GM12872 (cell line): ENCODE measurements around the gene DPYSL3.

Experiments
- TF ChIP-seq, protein P1 (sequence below): IDR thresholded peaks from 3 replicates; pipeline ENCODE4 v1.5.1; 2011; ENCODE audit warnings: low read depth, mild to moderate bottlenecking, low read length, moderate library complexity; ENCODE audit not compliant: insufficient read depth

Gene DPYSL3

DNA sequence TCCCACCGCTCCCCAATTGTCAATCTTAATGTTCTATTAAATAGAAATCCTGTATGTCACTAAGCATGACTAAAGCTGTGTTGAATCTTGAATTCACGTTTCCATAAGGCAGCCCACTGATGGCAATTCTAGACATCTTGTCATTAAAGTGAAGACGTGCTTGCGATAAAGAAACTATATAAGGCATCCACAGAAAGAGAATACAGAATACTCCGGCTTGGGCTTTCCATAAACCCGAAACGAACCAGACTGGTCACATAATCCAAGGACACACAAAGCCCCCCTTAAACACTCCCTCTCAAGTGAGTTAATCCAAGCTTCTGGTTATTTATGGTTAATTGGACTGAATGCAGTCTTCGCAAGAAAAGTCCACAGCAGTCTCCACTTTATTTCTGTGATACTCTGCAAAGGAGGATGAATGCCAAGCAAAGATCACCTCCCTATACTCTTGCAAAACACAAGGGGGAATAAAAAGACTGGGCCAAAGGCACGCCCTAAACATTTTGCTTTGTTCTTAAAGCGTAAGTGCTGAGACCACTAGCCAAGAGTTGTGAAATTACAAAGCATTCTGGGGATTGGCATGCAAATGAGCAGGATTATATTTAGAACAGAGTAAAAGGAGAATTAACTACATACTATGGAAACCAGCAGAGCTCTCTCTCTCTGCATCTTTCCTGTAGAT lies 54.7 kb downstream of the DPYSL3 start:
- TF ChIP-seq, protein P1, sequence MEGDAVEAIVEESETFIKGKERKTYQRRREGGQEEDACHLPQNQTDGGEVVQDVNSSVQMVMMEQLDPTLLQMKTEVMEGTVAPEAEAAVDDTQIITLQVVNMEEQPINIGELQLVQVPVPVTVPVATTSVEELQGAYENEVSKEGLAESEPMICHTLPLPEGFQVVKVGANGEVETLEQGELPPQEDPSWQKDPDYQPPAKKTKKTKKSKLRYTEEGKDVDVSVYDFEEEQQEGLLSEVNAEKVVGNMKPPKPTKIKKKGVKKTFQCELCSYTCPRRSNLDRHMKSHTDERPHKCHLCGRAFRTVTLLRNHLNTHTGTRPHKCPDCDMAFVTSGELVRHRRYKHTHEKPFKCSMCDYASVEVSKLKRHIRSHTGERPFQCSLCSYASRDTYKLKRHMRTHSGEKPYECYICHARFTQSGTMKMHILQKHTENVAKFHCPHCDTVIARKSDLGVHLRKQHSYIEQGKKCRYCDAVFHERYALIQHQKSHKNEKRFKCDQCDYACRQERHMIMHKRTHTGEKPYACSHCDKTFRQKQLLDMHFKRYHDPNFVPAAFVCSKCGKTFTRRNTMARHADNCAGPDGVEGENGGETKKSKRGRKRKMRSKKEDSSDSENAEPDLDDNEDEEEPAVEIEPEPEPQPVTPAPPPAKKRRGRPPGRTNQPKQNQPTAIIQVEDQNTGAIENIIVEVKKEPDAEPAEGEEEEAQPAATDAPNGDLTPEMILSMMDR: no peak

DNA sequence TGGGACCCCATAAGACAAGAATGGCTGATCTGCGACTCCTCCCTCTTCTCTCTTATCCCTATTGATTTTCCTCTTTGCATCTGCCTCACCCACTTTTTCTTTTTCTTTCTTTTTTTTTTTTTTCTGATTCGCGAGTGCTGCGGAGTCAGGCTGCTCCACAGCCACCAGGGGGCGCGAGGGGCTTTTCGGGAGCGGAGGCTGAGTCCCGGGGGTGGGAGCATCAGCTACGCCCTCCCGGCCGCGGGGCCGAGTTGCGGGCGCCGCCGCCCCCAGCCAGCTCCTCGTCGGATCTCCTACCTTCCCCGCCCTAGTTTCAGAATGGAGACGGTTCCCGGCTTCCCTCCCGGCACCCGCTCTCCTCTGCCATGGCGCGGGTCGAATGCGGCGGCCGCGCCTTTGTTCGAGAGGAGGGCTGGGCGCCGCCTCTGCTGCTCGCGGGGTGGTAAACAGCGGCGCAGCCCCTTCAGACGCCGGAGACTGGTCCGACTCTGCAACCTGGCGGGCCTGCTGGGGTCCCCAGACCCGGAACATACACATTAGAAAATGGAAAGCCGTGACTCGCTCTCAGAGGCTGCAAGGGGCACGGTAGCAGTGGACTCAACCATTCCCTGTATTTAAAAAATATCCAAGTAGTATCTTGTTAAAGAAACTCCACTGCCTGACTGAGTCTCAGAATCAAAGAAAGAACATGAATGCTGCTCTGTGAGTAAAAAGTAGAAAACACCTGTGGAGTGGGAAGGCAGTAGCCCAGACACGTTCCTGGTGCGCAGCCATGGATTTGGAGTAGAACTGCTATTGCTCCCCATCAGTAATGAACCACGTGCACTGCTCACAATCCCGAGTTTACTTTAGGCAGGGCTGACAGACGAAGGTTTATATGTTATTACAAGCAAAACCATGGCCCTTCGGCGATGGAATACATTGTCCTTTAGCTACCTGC lies 55.7 kb downstream of the DPYSL3 start:
- TF ChIP-seq, protein P1: peak; percentile 73

DNA sequence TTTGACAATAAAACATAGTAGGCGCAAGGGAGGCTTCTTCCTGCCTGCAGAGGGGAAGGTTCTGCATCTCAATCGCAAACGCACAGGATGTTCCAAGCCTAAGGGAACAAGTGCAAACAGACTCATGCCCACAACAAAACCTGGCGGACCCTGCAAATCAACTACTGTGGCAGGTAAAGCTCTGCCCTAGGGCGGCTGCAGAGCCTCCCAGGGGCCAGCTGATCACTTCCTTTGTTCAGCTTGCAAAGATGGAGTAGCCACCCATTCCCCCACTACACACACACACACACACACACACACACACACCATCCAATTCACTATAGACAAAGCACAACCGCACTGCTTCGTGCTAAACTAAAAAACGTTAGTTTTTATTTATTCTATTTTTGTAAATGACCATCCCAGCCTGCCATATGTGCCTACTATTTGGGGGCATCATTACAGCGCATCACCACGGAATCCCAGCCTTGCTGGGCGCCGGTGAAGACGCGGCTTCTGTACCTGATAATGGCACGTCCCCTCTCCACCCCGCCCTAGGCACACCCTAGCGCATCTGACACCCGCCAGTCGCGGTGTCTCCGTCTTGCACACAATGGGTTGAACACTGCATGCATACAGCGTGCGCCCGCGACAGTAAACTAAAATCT lies 57.6 kb downstream of the DPYSL3 start:
- TF ChIP-seq, protein P1: no peak

DNA sequence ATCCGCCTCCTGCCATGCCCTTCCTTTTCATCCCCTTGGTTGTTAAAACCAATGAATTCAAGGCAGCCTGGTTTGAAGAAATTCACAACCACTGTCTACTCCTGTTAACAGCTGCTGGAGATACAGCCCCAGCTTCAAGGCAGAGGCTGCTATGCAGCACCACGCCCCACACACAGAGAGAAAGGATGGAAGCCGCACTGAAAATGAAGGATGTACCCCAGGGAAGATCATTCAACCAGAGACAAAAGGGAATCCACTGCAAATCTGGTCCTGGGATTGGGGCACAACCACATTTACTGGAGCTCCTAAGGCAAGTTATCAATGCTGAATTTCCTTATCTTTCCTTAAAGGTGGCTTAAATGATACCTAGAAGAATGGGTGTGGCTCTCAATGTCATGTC lies 58.7 kb downstream of the DPYSL3 start:
- TF ChIP-seq, protein P1: no peak

DNA sequence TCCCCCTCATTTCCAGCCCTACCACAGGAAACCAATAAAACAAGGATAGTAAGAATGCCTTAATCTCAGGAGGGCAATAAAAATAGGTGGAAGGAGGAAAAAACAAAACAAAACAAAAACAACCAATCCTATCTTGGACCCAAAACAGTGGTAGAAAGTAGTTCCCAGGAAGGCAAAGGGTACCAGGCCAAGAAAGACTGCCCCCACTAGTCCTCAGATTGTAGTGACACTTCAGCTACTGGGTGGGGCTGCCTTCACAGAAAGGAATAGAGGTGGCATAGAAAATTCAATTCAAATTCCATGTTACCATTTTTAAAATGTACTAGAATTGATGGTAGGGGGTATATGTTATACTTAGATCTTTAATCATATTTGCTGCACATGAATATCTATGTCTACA lies 59.3 kb downstream of the DPYSL3 start:
- TF ChIP-seq, protein P1: no peak

DNA sequence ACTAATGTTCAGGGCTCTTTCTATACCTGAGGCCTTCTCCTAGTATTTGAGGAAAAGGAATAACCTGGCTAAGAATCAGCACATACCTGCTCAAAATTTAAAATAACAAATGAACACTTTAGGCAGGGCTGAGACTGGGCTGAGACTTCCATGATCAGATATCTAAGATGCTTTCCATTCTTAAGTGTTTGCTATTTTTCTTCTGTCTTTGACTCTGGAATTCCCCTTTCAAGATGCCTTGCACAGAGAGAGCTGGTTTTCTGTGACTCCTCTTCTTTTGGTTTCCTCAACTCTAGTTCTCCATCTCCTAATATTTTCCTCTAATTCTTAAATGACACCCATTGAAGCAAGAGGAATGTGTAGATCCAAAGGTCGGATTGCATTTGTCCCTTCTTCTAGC lies 61.1 kb downstream of the DPYSL3 start:
- TF ChIP-seq, protein P1: no peak

DNA sequence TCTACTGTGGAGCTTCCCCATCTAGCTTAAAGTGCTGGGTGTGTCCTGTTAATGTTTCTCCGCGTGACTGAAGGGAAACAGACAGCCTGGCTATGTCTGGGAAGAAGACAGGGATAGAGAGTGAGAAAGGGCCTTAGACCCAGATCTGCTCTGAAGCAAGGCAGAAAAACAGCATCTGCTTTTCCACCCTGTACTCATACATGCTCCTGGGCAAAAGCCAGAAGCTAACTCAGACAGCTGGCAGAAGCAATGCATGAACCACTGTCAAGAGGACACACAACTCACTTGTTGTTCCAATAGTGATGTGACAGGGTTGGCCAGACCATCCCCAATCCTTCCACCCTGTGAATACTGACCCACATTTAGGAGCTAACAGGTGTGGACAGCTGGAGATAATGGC lies 63.3 kb downstream of the DPYSL3 start:
- TF ChIP-seq, protein P1: no peak
